PC-9 (cell line): ENCODE results near the gene ERGIC1. TPM values are rescaled to one million over a fixed set of nuclear protein-coding genes. Genes with fewer than 3 reads are reported as not detected.

Experiments used
- BruUV-seq: library from RNA; stranded (reverse); fragments of 400-500 nt; replicated peaks from 2 replicates; lab custom pipeline; 2021; lab: Mats Ljungman, UMichigan
- CTCF ChIA-PET: fragments of 300-600 bp; sonication (Branson Sonifier 250); formaldehyde crosslinking; loops from one replicate; lab custom pipeline; 2022; ENCODE audit warnings: antibody characterized with exemption; lab: Charles Lee
- POLR2A ChIA-PET: fragments of 300-600 bp; sonication (Branson Sonifier 250); formaldehyde crosslinking; loops from one replicate; lab custom pipeline; 2022; ENCODE audit warnings: antibody characterized with exemption; ENCODE audit not compliant: unreplicated experiment; lab: Charles Lee
- DNase-seq, 2 experiments: peaks; one replicate each; pipeline versions ENCODE4 v3.0.0 to v3.0.0-alpha.2; 2015 to 2022; ENCODE audit warnings: mixed read lengths in 1 of 2
- H2AFZ ChIP-seq: fragments of 200-600 bp; sonication (generic); 2 replicates; pipeline ENCODE4 v1.8.1; 2017; ENCODE audit warnings: antibody characterized with exemption
- H3F3A ChIP-seq: fragments of 200-600 bp; sonication (generic); 2 replicates; pipeline ENCODE4 v1.8.1; 2017; ENCODE audit warnings: antibody characterized with exemption, mild to moderate bottlenecking, low read depth; ENCODE audit not compliant: insufficient read depth
- H3K27ac ChIP-seq: fragments of 200-600 bp; sonication (generic); 2 replicates; pipeline ENCODE4 v1.6.1; 2016; ENCODE audit warnings: mixed run types
- H3K27me3 ChIP-seq: fragments of 200-600 bp; sonication (generic); 2 replicates; pipeline ENCODE4 v1.6.1; 2016; ENCODE audit warnings: low read depth, mixed run types; ENCODE audit not compliant: insufficient read depth
- H3K36me3 ChIP-seq: fragments of 200-600 bp; sonication (generic); 2 replicates; pipeline ENCODE4 v1.6.1; 2016; ENCODE audit warnings: low read depth, mixed run types
- H3K4me1 ChIP-seq: fragments of 200-600 bp; sonication (generic); replicated peaks from 2 replicates; pipeline ENCODE4 v1.6.1; 2016; ENCODE audit warnings: mixed run types; ENCODE audit not compliant: insufficient read depth
- H3K4me2 ChIP-seq: fragments of 200-600 bp; sonication (generic); 2 replicates; pipeline ENCODE4 v1.6.1; 2017; ENCODE audit warnings: mixed run types
- H3K4me3 ChIP-seq: fragments of 200-600 bp; sonication (generic); 2 replicates; pipeline ENCODE4 v1.6.1; 2016; ENCODE audit warnings: mixed run types
- H3K79me2 ChIP-seq: fragments of 200-600 bp; sonication (generic); 2 replicates; pipeline ENCODE4 v1.6.1; 2017; ENCODE audit warnings: low read depth, mixed run types
- H3K9me2 ChIP-seq: fragments of 200-600 bp; sonication (generic); 2 replicates; pipeline ENCODE4 v1.8.1; 2017; ENCODE audit warnings: mild to moderate bottlenecking; ENCODE audit not compliant: insufficient read depth
- H3K9me3 ChIP-seq: fragments of 200-600 bp; sonication (generic); 2 replicates; pipeline ENCODE4 v1.8.1; 2016; ENCODE audit warnings: low read depth; ENCODE audit not compliant: insufficient read depth
- H4K20me1 ChIP-seq: fragments of 200-600 bp; sonication (generic); 2 replicates; pipeline ENCODE4 v1.8.1; 2017; ENCODE audit not compliant: insufficient read depth
- EZH2 ChIP-seq: fragments of 200-600 bp; sonication (generic); IDR thresholded peaks from 2 replicates; pipeline ENCODE4 v1.8.0; 2017; ENCODE audit warnings: antibody characterized with exemption, low read depth
- intact Hi-C: fragments of 100-400 bp; cut with micrococcal nuclease; formaldehyde crosslinking; loops from one replicate; pipeline ENCODE4 v1.10.0; 2022; ENCODE audit not compliant: unreplicated experiment
- total RNA-seq: library from RNA; stranded (reverse); gene quantifications from 2 replicates; pipeline ENCODE4 v1.2.3, GENCODE V29; 2021
- TF ChIP-seq, protein P1 (sequence below): fragments of 200-600 bp; sonication (generic); conservative IDR thresholded peaks from 2 replicates; pipeline ENCODE4 v1.6.1; 2017; ENCODE audit warnings: mixed run types, antibody characterized with exemption, mild to moderate bottlenecking, moderate library complexity

ERGIC1 gene
- total RNA-seq, 1 experiment from 2014 or later = 159 TPM

DNA sequence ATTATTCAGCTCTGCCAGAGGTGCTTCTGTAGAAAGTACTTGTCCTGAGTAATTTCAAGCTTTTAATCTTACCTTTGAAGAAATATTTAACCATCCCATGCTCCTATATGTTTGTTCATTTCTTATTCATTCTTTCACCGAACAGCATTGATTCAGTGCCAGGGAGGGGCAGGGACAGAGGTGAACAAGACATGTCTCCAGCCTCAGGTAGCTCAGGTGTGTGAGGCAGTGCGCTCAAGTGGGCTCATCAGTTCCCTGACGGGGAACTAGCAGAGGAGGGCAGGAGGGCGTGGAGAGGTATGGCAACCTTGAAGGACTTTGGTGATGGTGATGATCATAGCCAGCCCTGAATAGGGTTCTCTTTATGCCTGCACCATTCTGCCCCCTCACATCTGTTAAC, 25.9 kb downstream of the ERGIC1 start:
- no peak for TF ChIP-seq EZH2
- TF ChIP-seq, protein P1, sequence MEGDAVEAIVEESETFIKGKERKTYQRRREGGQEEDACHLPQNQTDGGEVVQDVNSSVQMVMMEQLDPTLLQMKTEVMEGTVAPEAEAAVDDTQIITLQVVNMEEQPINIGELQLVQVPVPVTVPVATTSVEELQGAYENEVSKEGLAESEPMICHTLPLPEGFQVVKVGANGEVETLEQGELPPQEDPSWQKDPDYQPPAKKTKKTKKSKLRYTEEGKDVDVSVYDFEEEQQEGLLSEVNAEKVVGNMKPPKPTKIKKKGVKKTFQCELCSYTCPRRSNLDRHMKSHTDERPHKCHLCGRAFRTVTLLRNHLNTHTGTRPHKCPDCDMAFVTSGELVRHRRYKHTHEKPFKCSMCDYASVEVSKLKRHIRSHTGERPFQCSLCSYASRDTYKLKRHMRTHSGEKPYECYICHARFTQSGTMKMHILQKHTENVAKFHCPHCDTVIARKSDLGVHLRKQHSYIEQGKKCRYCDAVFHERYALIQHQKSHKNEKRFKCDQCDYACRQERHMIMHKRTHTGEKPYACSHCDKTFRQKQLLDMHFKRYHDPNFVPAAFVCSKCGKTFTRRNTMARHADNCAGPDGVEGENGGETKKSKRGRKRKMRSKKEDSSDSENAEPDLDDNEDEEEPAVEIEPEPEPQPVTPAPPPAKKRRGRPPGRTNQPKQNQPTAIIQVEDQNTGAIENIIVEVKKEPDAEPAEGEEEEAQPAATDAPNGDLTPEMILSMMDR = no peak
- ChIA-PET CTCF (interaction anchor here (0.6 to 1.8 kb wide), 4 partner anchors 22 to 282 kb away, joined by 4 to 6 read pairs (median 4); no protein-coding TSS in a partner anchor), POLR2A (no interaction called here)
- intact Hi-C loops = loop anchor here (1.0 to 5.0 kb wide), 7 partner anchors 9 to 448 kb away; partner anchors contain the start of gene ERGIC1
- Histone ChIP-seq H3K4me3 (no peak overlapping the region), H3K79me2 (peaks cover 58% of the 10 kb centered on the region), H3K4me2 (peak overlapping the region; percentile 68), H3K36me3 (0 out of 2 replicates have a peak, but pooled peaks cover 3% of the 10 kb centered on the region), H2AFZ (no peak overlapping the region), H3K9me2 (no peaks in the 10 kb centered on the region), H3K27ac (peak overlapping the region; percentile 99), H3K9me3 (no peaks in the 10 kb centered on the region), H3K4me1 (peaks cover 65% of the 10 kb centered on the region), H3K27me3 (no peaks in the 10 kb centered on the region), H4K20me1 (no peaks in the 10 kb centered on the region), H3F3A (peaks cover 68% of the 10 kb centered on the region)
- BruUV-seq = no TSS peak
- DNase-seq = no peak

DNA sequence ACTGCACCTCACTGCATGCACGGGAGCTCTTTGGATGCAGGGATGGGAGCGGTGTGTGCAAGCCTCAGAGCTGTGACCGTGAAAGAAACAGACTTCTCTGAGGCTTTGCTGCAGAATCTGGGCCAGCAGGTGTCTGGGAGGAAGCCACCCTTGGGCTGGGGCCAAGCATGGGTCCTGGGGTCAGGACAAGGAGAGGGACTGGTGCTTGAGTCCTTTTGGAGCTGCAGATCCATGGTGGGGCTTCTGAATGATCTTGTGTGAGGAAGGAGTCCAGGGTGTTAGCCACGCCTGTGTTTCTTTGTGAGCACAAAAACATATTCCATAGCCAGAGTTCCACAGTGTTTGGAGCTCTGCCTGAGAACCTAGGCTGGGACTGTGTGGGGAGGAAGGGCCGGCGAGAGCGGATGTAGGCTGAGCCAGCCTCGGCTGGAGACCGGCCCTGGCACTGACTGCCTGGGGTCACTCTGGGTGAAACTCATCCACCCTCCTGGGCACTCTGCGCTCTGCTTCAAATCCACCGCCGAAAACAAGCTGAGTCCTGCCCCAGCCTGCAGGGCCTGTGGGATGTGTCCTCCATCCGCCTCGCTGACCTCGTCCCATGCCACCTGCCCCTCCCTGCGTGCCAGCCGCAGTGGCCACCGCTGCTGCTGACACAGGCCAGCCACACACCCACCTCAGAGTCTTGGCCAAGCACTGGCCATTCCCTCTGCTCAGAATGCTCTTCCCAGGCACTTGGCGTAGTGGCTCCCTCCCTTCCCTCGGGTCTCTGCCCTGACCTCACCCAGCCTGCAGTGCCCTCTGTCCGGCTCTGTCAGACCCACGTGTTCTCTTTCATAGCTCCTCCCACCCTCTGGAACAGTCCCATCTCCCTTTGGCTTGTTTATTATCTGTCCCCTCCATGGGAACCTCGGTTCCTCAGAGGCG, 26.7 kb downstream of the ERGIC1 start:
- intact Hi-C loops = loop anchor here (1.0 to 5.0 kb wide), 4 partner anchors 9 to 448 kb away; no protein-coding TSS in a partner anchor
- TF ChIP-seq, protein P1 = no peak
- no peak for TF ChIP-seq EZH2
- H3F3A ChIP-seq = peaks cover 64% of the 10 kb centered on the region
- CTCF ChIA-PET = interaction anchor here (0.6 to 1.8 kb wide), 4 partner anchors 29 to 127 kb away, joined by 3 to 6 read pairs (median 4); no protein-coding TSS in a partner anchor
- peak overlapping the region; percentile 99 for H3K27ac ChIP-seq
- no peaks in the 10 kb centered on the region for H4K20me1 ChIP-seq
- POLR2A ChIA-PET = interaction anchor here (0.6 to 1.5 kb wide), 3 partner anchors 82 to 451 kb away, joined by 3 to 24 read pairs (median 5); no protein-coding TSS in a partner anchor
- BruUV-seq = no TSS peak
- peaks cover 50% of the 10 kb centered on the region for H3K79me2 ChIP-seq
- peak overlapping the region; percentile 68 for H3K4me2 ChIP-seq
- H3K4me3 ChIP-seq = no peak overlapping the region
- no peaks in the 10 kb centered on the region for H3K9me3 ChIP-seq
- H3K4me1 ChIP-seq = peaks cover 65% of the 10 kb centered on the region
- H3K27me3 ChIP-seq = no peaks in the 10 kb centered on the region
- H2AFZ ChIP-seq = no peak overlapping the region
- 0 out of 2 replicates have a peak, but pooled peaks cover 3% of the 10 kb centered on the region for H3K36me3 ChIP-seq
- peak; percentile 64 to 90 for DNase-seq
- H3K9me2 ChIP-seq = no peaks in the 10 kb centered on the region

DNA sequence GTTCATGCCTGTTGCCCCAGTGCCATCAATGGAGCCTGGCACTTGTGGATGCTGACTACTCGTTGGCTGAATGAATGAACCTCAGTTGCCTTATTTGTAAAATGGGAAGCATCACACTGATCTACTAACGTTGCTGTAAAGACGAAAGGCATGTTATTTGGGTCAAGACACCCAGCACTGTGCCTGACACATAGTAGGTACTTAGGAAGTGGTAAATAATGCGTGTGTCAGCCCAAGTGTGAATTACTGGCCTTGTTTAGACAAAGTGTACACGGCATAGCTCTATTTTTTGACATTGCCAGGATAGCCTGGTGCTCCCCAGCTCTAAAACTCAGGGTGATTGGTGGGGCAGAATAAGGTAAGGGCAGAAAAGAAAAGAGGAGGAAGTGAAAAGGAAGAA, 27.4 kb downstream of the ERGIC1 start:
- no peak overlapping the region for H3K4me3 ChIP-seq
- CTCF ChIA-PET = interaction anchor here (0.7 to 1.8 kb wide), 2 partner anchors 44 to 70 kb away, joined by 3 to 6 read pairs; no protein-coding TSS in a partner anchor

More for the DNA sequence above, 27.4 kb downstream of the ERGIC1 start:
- Histone ChIP-seq H3K9me3 (no peaks in the 10 kb centered on the region), H3K36me3 (0 out of 2 replicates have a peak, but pooled peaks cover 3% of the 10 kb centered on the region), H3K4me1 (peaks cover 64% of the 10 kb centered on the region), H3F3A (peaks cover 59% of the 10 kb centered on the region), H2AFZ (no peak overlapping the region), H3K9me2 (no peaks in the 10 kb centered on the region), H3K79me2 (peaks cover 43% of the 10 kb centered on the region), H4K20me1 (no peaks in the 10 kb centered on the region), H3K4me2 (peak overlapping the region; percentile 68), H3K27me3 (no peaks in the 10 kb centered on the region), H3K27ac (peak overlapping the region; percentile 99)
- intact Hi-C loops = loop anchor here (1.0 to 5.0 kb wide), 3 partner anchors 128 to 449 kb away; no protein-coding TSS in a partner anchor
- POLR2A ChIA-PET = interaction anchor here (1.5 kb wide), 1 partner anchor 90 kb away, joined by 24 read pairs; no protein-coding TSS in a partner anchor
- no peak for DNase-seq
- BruUV-seq = TSS peak; percentile 19
- TF ChIP-seq, protein P1 = no peak
- TF ChIP-seq EZH2 = no peak
